Breast epithelium (tissue), 4 donors: Measurements from ENCODE around the gene CAMKK1. TPM values are rescaled to one million over a fixed set of nuclear protein-coding genes. Genes with fewer than 3 reads are reported as not detected.

Source experiments
- DNase-seq, 2 donors: peaks; one replicate each; pipeline ENCODE4 v3.0.0-alpha.2; 2019; ENCODE audit warnings: low spot score in 2 of 2
- H3K27ac ChIP-seq, 2 donors: fragments of 200-600 bp; sonication (generic) in 1 of 2; one replicate each; pipeline ENCODE4 v1.5.1; 2016 to 2019; ENCODE audit warnings: mild to moderate bottlenecking in 1 of 2
- H3K27me3 ChIP-seq, 2 donors: fragments of 200-600 bp; sonication (generic) in 1 of 2; one replicate each; pipeline versions ENCODE4 v1.5.1 to v1.6.0; 2017 to 2019; ENCODE audit warnings: control low read depth in 1 of 2, mild to moderate bottlenecking in 1 of 2
- H3K36me3 ChIP-seq: fragments of 200-600 bp; one replicate; pipeline ENCODE4 v1.5.1; 2019
- H3K4me1 ChIP-seq, 2 donors: fragments of 200-600 bp; sonication (generic); one replicate each; pipeline ENCODE4 v1.5.1; 2016 to 2019; ENCODE audit warnings: control low read depth in 1 of 2
- H3K4me3 ChIP-seq, 3 donors: fragments of 200-600 bp; sonication (generic); 1 replicate in 2 of 3; 2 replicates in 1 of 3; pipeline ENCODE4 v1.5.1; 2016 to 2019; ENCODE audit warnings: mild to moderate bottlenecking in 3 of 3, moderate library complexity in 2 of 3
- H3K9me3 ChIP-seq, 2 donors: fragments of 200-600 bp; sonication (generic) in 1 of 2; one replicate each; pipeline ENCODE4 v1.5.1; 2016 to 2019; ENCODE audit warnings: control low read depth in 1 of 2
- CTCF ChIP-seq, 3 donors: fragments of 450-650 bp; IDR thresholded peaks; one replicate each; pipeline ENCODE4 v1.5.1; 2016 to 2017; ENCODE audit warnings: antibody characterized with exemption in 3 of 3, mild to moderate bottlenecking in 3 of 3, moderate library complexity in 3 of 3
- POLR2A ChIP-seq: fragments of 450-650 bp; IDR thresholded peaks from one replicate; pipeline ENCODE4 v1.6.1; 2016; ENCODE audit warnings: antibody characterized with exemption, mild to moderate bottlenecking, moderate library complexity
- POLR2AphosphoS5 ChIP-seq, 3 donors: sonication (generic); formaldehyde crosslinking; IDR thresholded peaks; one replicate each; pipeline ENCODE4 v1.6.1; 2017; ENCODE audit warnings: antibody characterized with exemption in 3 of 3
- intact Hi-C: fragments of 100-400 bp; cut with DNase I; formaldehyde crosslinking; loops from one replicate; pipeline ENCODE4 v1.15.1; 2023; ENCODE audit warnings: low total_unique reads
- total RNA-seq, 3 donors: library from RNA; depleted of rRNA; stranded (reverse); fragments of >200 nt; gene quantifications; one replicate each; pipeline ENCODE4 v1.1.0, GENCODE V29; 2016

Gene CAMKK1
- total RNA-seq, 3 donors from 2014 or later = 3.0 to 7.8 (median 6.9) TPM

- Histone ChIP-seq H3K4me1 (no peaks in the 10 kb centered on the region), H3K36me3 (no peaks in the 10 kb centered on the region), H3K4me3 (no peak overlapping the region), H3K27me3 (no peaks in the 10 kb centered on the region), H3K9me3 (no peaks in the 10 kb centered on the region), H3K27ac (no peak overlapping the region)
- no peak for DNase-seq
- TF ChIP-seq POLR2AphosphoS5 (IDR thresholded peaks at IDR 0.05) (no peak), CTCF (IDR thresholded peaks at IDR 0.05) (no peak), POLR2A (no peak)
- intact Hi-C loops = no loop called here
Measured at GRCh38 chr17:3929764-3930163, 36.9 kb upstream of the CAMKK1 start.

GRCh38 chr17:3929181-3929580 lies 36.3 kb upstream of the CAMKK1 start:
- intact Hi-C loops = no loop called here
- Histone ChIP-seq H3K4me3 (no peak overlapping the region), H3K27ac (no peak overlapping the region), H3K27me3 (no peaks in the 10 kb centered on the region), H3K9me3 (no peaks in the 10 kb centered on the region), H3K4me1 (no peaks in the 10 kb centered on the region), H3K36me3 (no peaks in the 10 kb centered on the region)
- no peak for DNase-seq
- TF ChIP-seq CTCF (IDR thresholded peaks at IDR 0.05) (no peak), POLR2AphosphoS5 (IDR thresholded peaks at IDR 0.05) (no peak)

GRCh38 chr17:3928406-3928805 lies 35.6 kb upstream of the CAMKK1 start:
- Histone ChIP-seq H3K27ac (no peak overlapping the region), H3K4me3 (no peak overlapping the region), H3K27me3 (no peaks in the 10 kb centered on the region), H3K4me1 (no peaks in the 10 kb centered on the region), H3K9me3 (no peaks in the 10 kb centered on the region), H3K36me3 (no peaks in the 10 kb centered on the region)
- TF ChIP-seq POLR2A = no peak
- no peak for TF ChIP-seq POLR2AphosphoS5 (IDR thresholded peaks at IDR 0.05)
- no peak for TF ChIP-seq CTCF (IDR thresholded peaks at IDR 0.05)
- intact Hi-C loops = no loop called here
- no peak for DNase-seq

GRCh38 chr17:3927628-3928340 lies 34.9 kb upstream of the CAMKK1 start:
- H3K27ac ChIP-seq = no peak overlapping the region
- no peaks in the 10 kb centered on the region for H3K9me3 ChIP-seq
- DNase-seq = no peak
- H3K27me3 ChIP-seq = no peaks in the 10 kb centered on the region
- no peaks in the 10 kb centered on the region for H3K4me1 ChIP-seq
- intact Hi-C loops = no loop called here
- TF ChIP-seq POLR2A = no peak
- TF ChIP-seq CTCF (IDR thresholded peaks at IDR 0.05) = no peak
- TF ChIP-seq POLR2AphosphoS5 (IDR thresholded peaks at IDR 0.05) = no peak
- H3K4me3 ChIP-seq = no peak overlapping the region
- H3K36me3 ChIP-seq = no peaks in the 10 kb centered on the region

- DNase-seq = no peak
- TF ChIP-seq POLR2A (no peak), POLR2AphosphoS5 (IDR thresholded peaks at IDR 0.05) (no peak), CTCF (IDR thresholded peaks at IDR 0.05) (no peak)
- no peaks in the 10 kb centered on the region for H3K27me3 ChIP-seq
- no peaks in the 10 kb centered on the region for H3K4me1 ChIP-seq
- H3K36me3 ChIP-seq = no peaks in the 10 kb centered on the region
- H3K4me3 ChIP-seq = no peak overlapping the region
- H3K27ac ChIP-seq = no peak overlapping the region
- intact Hi-C loops = no loop called here
- H3K9me3 ChIP-seq = no peaks in the 10 kb centered on the region
Measured at GRCh38 chr17:3926860-3927627, 34.2 kb upstream of the CAMKK1 start.
